ENCODE measurements around the gene SEMA6C. TPM values are rescaled to one million over a fixed set of nuclear protein-coding genes. Genes with fewer than 3 reads are reported as not detected.

Gene SEMA6C
- total and polyA plus RNA-seq, 2 of the 8 experiments (the other 6 are each of a cell fraction or from before 2014, with no cell fraction given), result 12.2 to 15.7 TPM

- TF ChIP-seq TAF1 (IDR thresholded peaks at IDR 0.05; ENCODE audit: low read depth, low read length) (no peak), MAX (IDR thresholded peaks at IDR 0.05) (no peak), NANOG (IDR thresholded peaks at IDR 0.05; ENCODE audit: insufficient read depth, low read depth, low read length, poor library complexity, severe bottlenecking) (no peak), CHD2 (IDR thresholded peaks at IDR 0.05; ENCODE audit: low read length) (no peak)
Measured at GRCh38 chr1:151131701-151132334, 14.6 kb downstream of the SEMA6C start (continued).
